SK-N-SH treated with all-trans-retinoic acid at 6 μM for 48 hours (cell line): ENCODE measurements around the gene CPVL.

Experiments
- ATAC-seq: fragments of 200-7000 bp; cut with Tn5 transposase; 3 replicates; pipeline ENCODE4 v1.9.1; 2020; ENCODE audit warnings: mild to moderate bottlenecking, moderate library complexity
- ARNTL ChIP-seq: fragments of 450-650 bp; formaldehyde crosslinking; IDR thresholded peaks from 2 replicates; pipeline ENCODE4 v1.5.0; 2020; ENCODE audit warnings: low read depth, mild to moderate bottlenecking, moderate library complexity, borderline replicate concordance
- BACH2 ChIP-seq: fragments of 250-450 bp; sonication (Bioruptor Pico); IDR thresholded peaks from 2 replicates; pipeline ENCODE4 v1.9.0; 2021; ENCODE audit warnings: mild to moderate bottlenecking, borderline replicate concordance
- CSDC2 ChIP-seq: fragments of 250-450 bp; sonication (Bioruptor Pico); IDR thresholded peaks from 2 replicates; pipeline ENCODE4 v1.5.0; 2020; ENCODE audit warnings: mild to moderate bottlenecking, moderate library complexity
- ESRRG ChIP-seq: fragments of 250-450 bp; sonication (Bioruptor Pico); IDR thresholded peaks from 2 replicates; pipeline ENCODE4 v1.6.1; 2021; ENCODE audit warnings: mild to moderate bottlenecking
- GLIS3 ChIP-seq: fragments of 250-450 bp; sonication (Bioruptor Pico); IDR thresholded peaks from 2 replicates; pipeline ENCODE4 v1.5.0; 2020; ENCODE audit warnings: mild to moderate bottlenecking, moderate library complexity
- ISL1 ChIP-seq: fragments of 250-450 bp; sonication (Bioruptor Pico); IDR thresholded peaks from 2 replicates; pipeline ENCODE4 v2.1.2; 2022; ENCODE audit warnings: mild to moderate bottlenecking, moderate library complexity
- OSR1 ChIP-seq: fragments of 250-450 bp; sonication (Bioruptor Pico); IDR thresholded peaks from 2 replicates; pipeline ENCODE4 v1.8.0; 2022; ENCODE audit warnings: moderate library complexity, mild to moderate bottlenecking, inconsistent platforms
- PPARA ChIP-seq: fragments of 250-450 bp; sonication (Bioruptor Pico); IDR thresholded peaks from 2 replicates; pipeline ENCODE4 v1.5.0; 2020; ENCODE audit warnings: mild to moderate bottlenecking, borderline replicate concordance
- RARB ChIP-seq: fragments of 250-450 bp; sonication (Bioruptor Pico); IDR thresholded peaks from 2 replicates; pipeline ENCODE4 v1.8.0; 2021; ENCODE audit warnings: mild to moderate bottlenecking, moderate library complexity
- SNAI2 ChIP-seq: fragments of 250-450 bp; sonication (Bioruptor Pico); IDR thresholded peaks from 2 replicates; pipeline ENCODE4 v1.5.0; 2020; ENCODE audit warnings: mild to moderate bottlenecking, moderate library complexity
- TCF4 ChIP-seq: fragments of 250-450 bp; sonication (Bioruptor Pico); IDR thresholded peaks from 2 replicates; pipeline ENCODE4 v1.8.0; 2021; ENCODE audit warnings: mild to moderate bottlenecking, moderate library complexity, borderline replicate concordance
- TOX ChIP-seq: fragments of 250-450 bp; sonication (Bioruptor Pico); IDR thresholded peaks from 2 replicates; pipeline ENCODE4 v1.8.0; 2021; ENCODE audit warnings: mild to moderate bottlenecking, moderate library complexity, borderline replicate concordance
- ZC3H10 ChIP-seq: fragments of 250-450 bp; sonication (Bioruptor Pico); IDR thresholded peaks from 2 replicates; pipeline ENCODE4 v1.5.1; 2021; ENCODE audit warnings: mild to moderate bottlenecking, moderate library complexity
- ZFP3 ChIP-seq: fragments of 250-450 bp; sonication (Bioruptor Pico); IDR thresholded peaks from 2 replicates; pipeline ENCODE4 v1.5.0; 2020; ENCODE audit warnings: mild to moderate bottlenecking, moderate library complexity
- ZFP30 ChIP-seq: fragments of 450-650 bp; formaldehyde crosslinking; IDR thresholded peaks from 2 replicates; pipeline ENCODE4 v1.5.0; 2022; ENCODE audit warnings: mild to moderate bottlenecking, moderate library complexity
- ZNF70 ChIP-seq: fragments of 450-650 bp; formaldehyde crosslinking; IDR thresholded peaks from 2 replicates; pipeline ENCODE4 v1.5.0; 2020; ENCODE audit warnings: mild to moderate bottlenecking, moderate library complexity
- ZNF8 ChIP-seq: fragments of 450-650 bp; formaldehyde crosslinking; IDR thresholded peaks from 2 replicates; pipeline ENCODE4 v1.5.0; 2020; ENCODE audit warnings: mild to moderate bottlenecking, moderate library complexity
- TF ChIP-seq, protein P1 (sequence below): fragments of 250-450 bp; sonication (Bioruptor Pico); IDR thresholded peaks from 2 replicates; pipeline ENCODE4 v1.5.0; 2020; ENCODE audit warnings: mild to moderate bottlenecking, moderate library complexity
- TF ChIP-seq, protein P2 (sequence below): fragments of 250-450 bp; sonication (Bioruptor Pico); IDR thresholded peaks from 2 replicates; pipeline ENCODE4 v1.8.0; 2021; ENCODE audit warnings: low read depth, mild to moderate bottlenecking, moderate library complexity, borderline replicate concordance
- TF ChIP-seq, protein P3 (sequence below): fragments of 250-450 bp; sonication (Bioruptor Pico); IDR thresholded peaks from 2 replicates; pipeline ENCODE4 v1.5.1; 2021; ENCODE audit warnings: mild to moderate bottlenecking, moderate library complexity
- TF ChIP-seq, protein P4 (sequence below): fragments of 250-450 bp; sonication (Bioruptor Pico); IDR thresholded peaks from 2 replicates; pipeline ENCODE4 v1.5.1; 2020; ENCODE audit warnings: low read depth, mild to moderate bottlenecking, moderate library complexity

CPVL gene

DNA sequence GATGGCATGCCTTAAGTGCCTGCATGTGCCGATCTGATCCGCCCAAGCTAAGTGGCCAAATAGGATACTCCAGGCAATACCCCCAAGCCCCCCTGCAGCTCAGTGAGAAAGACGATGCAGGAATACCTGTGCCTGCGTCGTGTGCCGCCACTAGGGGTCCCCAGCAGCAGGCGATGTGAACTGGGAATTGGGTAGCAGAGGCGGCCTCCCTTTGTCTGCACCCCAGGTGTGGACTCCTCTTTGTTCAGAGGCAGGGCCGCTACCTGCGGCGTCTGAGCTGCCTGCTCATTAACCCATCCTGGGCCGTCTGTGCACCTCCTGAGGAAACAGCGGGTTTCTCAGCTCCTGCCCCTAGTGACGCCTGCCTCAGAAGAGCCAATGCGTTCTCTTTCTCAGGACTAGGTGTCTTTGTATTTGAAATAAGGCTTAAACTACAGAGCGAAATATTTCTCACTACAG, 43.4 kb upstream of the CPVL start:
- peak; percentile 91 for ATAC-seq
- TF ChIP-seq TCF4 (CRISPR knock-in tag): no peak
- TF ChIP-seq ZNF8 (CRISPR knock-in tag): no peak
- TF ChIP-seq GLIS3 (CRISPR knock-in tag): no peak
- TF ChIP-seq, protein P1, sequence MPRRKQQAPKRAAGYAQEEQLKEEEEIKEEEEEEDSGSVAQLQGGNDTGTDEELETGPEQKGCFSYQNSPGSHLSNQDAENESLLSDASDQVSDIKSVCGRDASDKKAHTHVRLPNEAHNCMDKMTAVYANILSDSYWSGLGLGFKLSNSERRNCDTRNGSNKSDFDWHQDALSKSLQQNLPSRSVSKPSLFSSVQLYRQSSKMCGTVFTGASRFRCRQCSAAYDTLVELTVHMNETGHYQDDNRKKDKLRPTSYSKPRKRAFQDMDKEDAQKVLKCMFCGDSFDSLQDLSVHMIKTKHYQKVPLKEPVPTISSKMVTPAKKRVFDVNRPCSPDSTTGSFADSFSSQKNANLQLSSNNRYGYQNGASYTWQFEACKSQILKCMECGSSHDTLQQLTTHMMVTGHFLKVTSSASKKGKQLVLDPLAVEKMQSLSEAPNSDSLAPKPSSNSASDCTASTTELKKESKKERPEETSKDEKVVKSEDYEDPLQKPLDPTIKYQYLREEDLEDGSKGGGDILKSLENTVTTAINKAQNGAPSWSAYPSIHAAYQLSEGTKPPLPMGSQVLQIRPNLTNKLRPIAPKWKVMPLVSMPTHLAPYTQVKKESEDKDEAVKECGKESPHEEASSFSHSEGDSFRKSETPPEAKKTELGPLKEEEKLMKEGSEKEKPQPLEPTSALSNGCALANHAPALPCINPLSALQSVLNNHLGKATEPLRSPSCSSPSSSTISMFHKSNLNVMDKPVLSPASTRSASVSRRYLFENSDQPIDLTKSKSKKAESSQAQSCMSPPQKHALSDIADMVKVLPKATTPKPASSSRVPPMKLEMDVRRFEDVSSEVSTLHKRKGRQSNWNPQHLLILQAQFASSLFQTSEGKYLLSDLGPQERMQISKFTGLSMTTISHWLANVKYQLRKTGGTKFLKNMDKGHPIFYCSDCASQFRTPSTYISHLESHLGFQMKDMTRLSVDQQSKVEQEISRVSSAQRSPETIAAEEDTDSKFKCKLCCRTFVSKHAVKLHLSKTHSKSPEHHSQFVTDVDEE (CRISPR knock-in tag): 0 out of 2 replicates have a peak, but pooled peaks have one; percentile 43
- TF ChIP-seq TOX (CRISPR knock-in tag): no peak

DNA sequence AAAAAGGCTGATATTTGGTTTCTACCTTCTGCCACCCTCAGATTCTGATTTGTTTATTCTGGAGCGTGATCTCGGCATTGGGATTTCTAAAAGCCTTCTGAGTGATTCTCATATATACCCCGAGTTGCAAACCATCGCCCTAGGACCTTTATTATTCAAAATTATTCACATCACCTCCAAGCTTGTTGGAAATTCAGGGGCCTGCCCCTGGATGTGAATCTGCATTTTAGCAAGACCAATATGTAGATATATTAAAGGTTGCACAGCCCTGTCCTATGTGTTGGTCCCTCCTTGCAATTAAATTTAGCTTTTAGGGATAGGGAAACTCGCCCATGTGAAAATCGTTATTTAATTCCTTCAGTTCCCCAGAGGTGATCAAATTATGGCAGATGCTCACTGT, 39.3 kb upstream of the CPVL start:
- no peak for TF ChIP-seq ZNF70 (CRISPR knock-in tag)
- no peak for TF ChIP-seq ESRRG
- TF ChIP-seq TCF4 (CRISPR knock-in tag): no peak
- TF ChIP-seq, protein P1 (CRISPR knock-in tag): no peak
- TF ChIP-seq ZC3H10: no peak
- TF ChIP-seq BACH2: no peak
- TF ChIP-seq SNAI2 (CRISPR knock-in tag): no peak
- TF ChIP-seq, protein P2, sequence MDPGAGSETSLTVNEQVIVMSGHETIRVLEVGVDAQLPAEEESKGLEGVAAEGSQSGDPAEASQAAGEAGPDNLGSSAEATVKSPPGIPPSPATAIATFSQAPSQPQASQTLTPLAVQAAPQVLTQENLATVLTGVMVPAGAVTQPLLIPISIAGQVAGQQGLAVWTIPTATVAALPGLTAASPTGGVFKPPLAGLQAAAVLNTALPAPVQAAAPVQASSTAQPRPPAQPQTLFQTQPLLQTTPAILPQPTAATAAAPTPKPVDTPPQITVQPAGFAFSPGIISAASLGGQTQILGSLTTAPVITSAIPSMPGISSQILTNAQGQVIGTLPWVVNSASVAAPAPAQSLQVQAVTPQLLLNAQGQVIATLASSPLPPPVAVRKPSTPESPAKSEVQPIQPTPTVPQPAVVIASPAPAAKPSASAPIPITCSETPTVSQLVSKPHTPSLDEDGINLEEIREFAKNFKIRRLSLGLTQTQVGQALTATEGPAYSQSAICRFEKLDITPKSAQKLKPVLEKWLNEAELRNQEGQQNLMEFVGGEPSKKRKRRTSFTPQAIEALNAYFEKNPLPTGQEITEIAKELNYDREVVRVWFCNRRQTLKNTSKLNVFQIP (CRISPR knock-in tag): no peak
- TF ChIP-seq PPARA (CRISPR knock-in tag): no peak
- TF ChIP-seq, protein P3, sequence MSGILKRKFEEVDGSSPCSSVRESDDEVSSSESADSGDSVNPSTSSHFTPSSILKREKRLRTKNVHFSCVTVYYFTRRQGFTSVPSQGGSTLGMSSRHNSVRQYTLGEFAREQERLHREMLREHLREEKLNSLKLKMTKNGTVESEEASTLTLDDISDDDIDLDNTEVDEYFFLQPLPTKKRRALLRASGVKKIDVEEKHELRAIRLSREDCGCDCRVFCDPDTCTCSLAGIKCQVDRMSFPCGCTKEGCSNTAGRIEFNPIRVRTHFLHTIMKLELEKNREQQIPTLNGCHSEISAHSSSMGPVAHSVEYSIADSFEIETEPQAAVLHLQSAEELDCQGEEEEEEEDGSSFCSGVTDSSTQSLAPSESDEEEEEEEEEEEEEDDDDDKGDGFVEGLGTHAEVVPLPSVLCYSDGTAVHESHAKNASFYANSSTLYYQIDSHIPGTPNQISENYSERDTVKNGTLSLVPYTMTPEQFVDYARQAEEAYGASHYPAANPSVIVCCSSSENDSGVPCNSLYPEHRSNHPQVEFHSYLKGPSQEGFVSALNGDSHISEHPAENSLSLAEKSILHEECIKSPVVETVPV (CRISPR knock-in tag): no peak
- no peak for TF ChIP-seq ISL1 (CRISPR knock-in tag)
- TF ChIP-seq GLIS3 (CRISPR knock-in tag): no peak
- TF ChIP-seq TOX (CRISPR knock-in tag): no peak
- no peak for TF ChIP-seq CSDC2 (CRISPR knock-in tag)
- TF ChIP-seq ZFP3 (CRISPR knock-in tag): no peak
- no peak for TF ChIP-seq ARNTL
- TF ChIP-seq, protein P4, sequence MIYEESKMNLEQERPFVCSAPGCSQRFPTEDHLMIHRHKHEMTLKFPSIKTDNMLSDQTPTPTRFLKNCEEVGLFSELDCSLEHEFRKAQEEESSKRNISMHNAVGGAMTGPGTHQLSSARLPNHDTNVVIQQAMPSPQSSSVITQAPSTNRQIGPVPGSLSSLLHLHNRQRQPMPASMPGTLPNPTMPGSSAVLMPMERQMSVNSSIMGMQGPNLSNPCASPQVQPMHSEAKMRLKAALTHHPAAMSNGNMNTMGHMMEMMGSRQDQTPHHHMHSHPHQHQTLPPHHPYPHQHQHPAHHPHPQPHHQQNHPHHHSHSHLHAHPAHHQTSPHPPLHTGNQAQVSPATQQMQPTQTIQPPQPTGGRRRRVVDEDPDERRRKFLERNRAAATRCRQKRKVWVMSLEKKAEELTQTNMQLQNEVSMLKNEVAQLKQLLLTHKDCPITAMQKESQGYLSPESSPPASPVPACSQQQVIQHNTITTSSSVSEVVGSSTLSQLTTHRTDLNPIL (CRISPR knock-in tag): no peak
- TF ChIP-seq ZNF8 (CRISPR knock-in tag): no peak
- TF ChIP-seq RARB (CRISPR knock-in tag): no peak
- TF ChIP-seq, all 23 proteins: peak for 0
- no peak for ATAC-seq

DNA sequence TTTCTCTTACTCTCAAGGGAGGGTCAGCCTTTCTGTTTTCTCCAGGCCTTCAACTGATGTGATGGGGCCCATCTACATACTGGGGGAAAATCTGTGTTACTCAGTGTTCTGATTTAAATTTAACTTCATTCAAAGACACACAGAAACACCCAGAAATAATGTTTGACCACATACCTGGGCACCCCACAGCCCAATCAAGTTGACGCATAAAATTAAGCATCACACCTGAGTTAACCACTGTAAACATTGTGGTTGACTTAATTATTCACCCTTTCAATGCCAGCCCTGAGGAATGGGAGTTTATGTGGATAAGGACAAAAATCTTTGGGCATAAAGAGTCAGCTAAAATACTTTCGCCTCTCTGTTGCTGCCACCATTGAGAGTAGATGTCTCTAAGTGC, 38.3 kb upstream of the CPVL start:
- ATAC-seq: no peak

More for the DNA sequence above, 38.3 kb upstream of the CPVL start:
- TF ChIP-seq ZFP3 (CRISPR knock-in tag): no peak
- TF ChIP-seq, protein P2 (CRISPR knock-in tag): no peak
- no peak for TF ChIP-seq ZFP30 (CRISPR knock-in tag)
- no peak for TF ChIP-seq OSR1
- no peak for TF ChIP-seq SNAI2 (CRISPR knock-in tag)
- TF ChIP-seq CSDC2 (CRISPR knock-in tag): no peak
- TF ChIP-seq, protein P3 (CRISPR knock-in tag): no peak
- TF ChIP-seq TOX (CRISPR knock-in tag): no peak
- TF ChIP-seq, protein P1 (CRISPR knock-in tag): no peak
